ENCODE data around the gene PTPRN2. TPM values are rescaled to one million over a fixed set of nuclear protein-coding genes. Genes with fewer than 3 reads are reported as not detected.

PTPRN2 gene
- total RNA-seq, 1 donor from 2014 or later = 1.8 TPM

GRCh38 chr7:157674715-157675426 is 912.8 kb downstream of the PTPRN2 start:
- Mint-ChIP-seq H3K4me3 (no peak overlapping the region), H3K27ac (no peak overlapping the region), H3K27me3 (peaks cover 48% of the 10 kb centered on the region), H3K4me1 (peaks cover under 1% of the 10 kb centered on the region), H3K36me3 (ENCODE audit: low read depth) (no peaks in the 10 kb centered on the region), H3K9me3 (no peaks in the 10 kb centered on the region)
- ChIA-PET POLR2A (no interaction called here), CTCF (no interaction called here)
- intact Hi-C loops (cut with micrococcal nuclease) = no loop called here
- DNase-seq (peak; percentile 10), ATAC-seq (ENCODE audit: low read depth) (no peak)
- TF ChIP-seq CTCF (IDR thresholded peaks at IDR 0.05) = no peak

GRCh38 chr7:157674027-157674714 is 913.5 kb downstream of the PTPRN2 start:
- no peaks in the 10 kb centered on the region for H3K9me3 Mint-ChIP-seq
- H3K36me3 Mint-ChIP-seq (ENCODE audit: low read depth) = no peaks in the 10 kb centered on the region
- DNase-seq = peak; percentile 4
- no peak overlapping the region for H3K27ac Mint-ChIP-seq
- ChIA-PET CTCF (no interaction called here), POLR2A (no interaction called here)
- peaks cover 48% of the 10 kb centered on the region for H3K27me3 Mint-ChIP-seq
- no peak overlapping the region for H3K4me3 Mint-ChIP-seq
- peaks cover 6% of the 10 kb centered on the region for H3K4me1 Mint-ChIP-seq
- intact Hi-C loops (cut with micrococcal nuclease) = no loop called here
- TF ChIP-seq CTCF (IDR thresholded peaks at IDR 0.05) = no peak
- ATAC-seq (ENCODE audit: low read depth) = no peak

GRCh38 chr7:157673573-157673972 is 914.0 kb downstream of the PTPRN2 start:
- Mint-ChIP-seq H3K27me3 (peaks cover 44% of the 10 kb centered on the region), H3K4me3 (no peak overlapping the region), H3K9me3 (no peaks in the 10 kb centered on the region), H3K27ac (no peak overlapping the region), H3K4me1 (peaks cover 9% of the 10 kb centered on the region), H3K36me3 (ENCODE audit: low read depth) (no peaks in the 10 kb centered on the region)
- ATAC-seq (ENCODE audit: low read depth) (no peak), DNase-seq (no peak)
- intact Hi-C loops (cut with micrococcal nuclease) = no loop called here
- no peak for TF ChIP-seq CTCF (IDR thresholded peaks at IDR 0.05)
- CTCF ChIA-PET = no interaction called here
- POLR2A ChIA-PET = no interaction called here

GRCh38 chr7:157671358-157672255 is 916.0 kb downstream of the PTPRN2 start:
- ATAC-seq (ENCODE audit: low read depth) (no peak), DNase-seq (no peak)
- peaks cover 14% of the 10 kb centered on the region for H3K4me1 Mint-ChIP-seq
- no peak overlapping the region for H3K4me3 Mint-ChIP-seq
- intact Hi-C loops (cut with micrococcal nuclease) = no loop called here
- CTCF ChIA-PET = no interaction called here
- peaks cover 29% of the 10 kb centered on the region for H3K27me3 Mint-ChIP-seq
- POLR2A ChIA-PET = no interaction called here
- no peak for TF ChIP-seq CTCF (IDR thresholded peaks at IDR 0.05)
- H3K9me3 Mint-ChIP-seq = no peaks in the 10 kb centered on the region
- H3K27ac Mint-ChIP-seq = no peak overlapping the region
- no peaks in the 10 kb centered on the region for H3K36me3 Mint-ChIP-seq (ENCODE audit: low read depth)
